Measurements from ENCODE around the gene IFT172.

DNA sequence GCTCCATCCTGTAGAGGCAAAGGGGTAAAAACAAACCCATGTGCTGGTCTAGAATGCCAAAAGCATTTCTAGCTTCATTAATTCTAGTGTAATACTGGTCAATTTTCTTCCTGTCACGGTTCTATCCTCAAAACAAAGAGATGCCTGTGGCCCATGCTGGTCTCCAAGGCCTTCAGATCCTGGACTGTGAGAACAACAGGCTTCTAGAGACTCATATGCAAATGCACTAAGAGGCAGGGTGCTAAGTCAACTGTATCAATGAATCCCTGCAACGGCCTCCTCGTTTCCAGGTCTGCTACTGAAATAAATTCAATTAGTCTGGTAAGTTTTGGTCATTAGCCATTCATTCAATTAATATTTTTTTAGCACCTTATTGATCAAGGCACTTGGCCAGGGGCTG is 4.0 kb downstream of the IFT172 start:
- TF ChIP-seq, protein P1, sequence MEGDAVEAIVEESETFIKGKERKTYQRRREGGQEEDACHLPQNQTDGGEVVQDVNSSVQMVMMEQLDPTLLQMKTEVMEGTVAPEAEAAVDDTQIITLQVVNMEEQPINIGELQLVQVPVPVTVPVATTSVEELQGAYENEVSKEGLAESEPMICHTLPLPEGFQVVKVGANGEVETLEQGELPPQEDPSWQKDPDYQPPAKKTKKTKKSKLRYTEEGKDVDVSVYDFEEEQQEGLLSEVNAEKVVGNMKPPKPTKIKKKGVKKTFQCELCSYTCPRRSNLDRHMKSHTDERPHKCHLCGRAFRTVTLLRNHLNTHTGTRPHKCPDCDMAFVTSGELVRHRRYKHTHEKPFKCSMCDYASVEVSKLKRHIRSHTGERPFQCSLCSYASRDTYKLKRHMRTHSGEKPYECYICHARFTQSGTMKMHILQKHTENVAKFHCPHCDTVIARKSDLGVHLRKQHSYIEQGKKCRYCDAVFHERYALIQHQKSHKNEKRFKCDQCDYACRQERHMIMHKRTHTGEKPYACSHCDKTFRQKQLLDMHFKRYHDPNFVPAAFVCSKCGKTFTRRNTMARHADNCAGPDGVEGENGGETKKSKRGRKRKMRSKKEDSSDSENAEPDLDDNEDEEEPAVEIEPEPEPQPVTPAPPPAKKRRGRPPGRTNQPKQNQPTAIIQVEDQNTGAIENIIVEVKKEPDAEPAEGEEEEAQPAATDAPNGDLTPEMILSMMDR (conservative IDR thresholded peaks at IDR 0.05) = no peak
- TF ChIP-seq EZH2 (IDR thresholded peaks at IDR 0.05; ENCODE audit: low read depth) = no peak

Data from PC-9 (cell line).